Heart left ventricle (tissue), 16 donors: ENCODE results near the gene TMEM8B. TPM values are rescaled to one million over a fixed set of nuclear protein-coding genes. Genes with fewer than 3 reads are reported as not detected.

Experiments used
- ATAC-seq, 4 donors: fragments of 200-7000 bp; cut with Tn5 transposase; one replicate each; pipeline ENCODE4 v1.9.1; 2020 to 2022; ENCODE audit warnings: moderate library complexity in 4 of 4, mild to moderate bottlenecking in 3 of 4, moderate number of reproducible peaks in 1 of 4
- DNase-seq, 5 donors: peaks; one replicate each; pipeline ENCODE4 v3.0.0-alpha.2; 2020
- H3K27ac ChIP-seq, 12 donors: fragments of 200-600 bp; sonication (generic) in 4 of 12; one replicate each; pipeline versions ENCODE4 v1.5.0 to v1.8.0; 2016 to 2022; ENCODE audit warnings: mild to moderate bottlenecking in 2 of 12
- H3K27me3 ChIP-seq, 9 donors: fragments of 200-600 bp; sonication (generic) in 2 of 9; one replicate each; pipeline versions ENCODE4 v1.5.1 to v1.8.0; 2016 to 2022; ENCODE audit warnings: mild to moderate bottlenecking in 3 of 9
- H3K36me3 ChIP-seq, 9 donors: fragments of 200-600 bp; sonication (generic) in 2 of 9; one replicate each; pipeline versions ENCODE4 v1.5.0 to v1.8.0; 2018 to 2022; ENCODE audit warnings: mild to moderate bottlenecking in 2 of 9
- H3K4me1 ChIP-seq, 12 donors: fragments of 200-600 bp; sonication (generic) in 4 of 12; one replicate each; pipeline versions ENCODE4 v1.5.0 to v1.8.0; 2016 to 2022; ENCODE audit warnings: mild to moderate bottlenecking in 3 of 12
- H3K4me3 ChIP-seq, 12 donors: fragments of 200-600 bp; sonication (generic) in 4 of 12; one replicate each; pipeline versions ENCODE4 v1.5.0 to v1.8.0; 2017 to 2022; ENCODE audit warnings: mild to moderate bottlenecking in 9 of 12, moderate library complexity in 4 of 12
- H3K9me3 ChIP-seq, 12 donors: fragments of 200-600 bp; sonication (generic) in 4 of 12; one replicate each; pipeline versions ENCODE4 v1.5.0 to v1.8.0; 2016 to 2022; ENCODE audit warnings: mild to moderate bottlenecking in 1 of 12
- CTCF ChIP-seq, 12 donors: fragments of 200-600 bp; sonication (generic) in 4 of 12; IDR thresholded peaks; one replicate each; pipeline versions ENCODE4 v1.5.0 to v1.8.0; 2018 to 2022; ENCODE audit warnings: antibody characterized with exemption in 12 of 12, mild to moderate bottlenecking in 5 of 12
- POLR2A ChIP-seq, 2 donors: fragments of 450-650 bp; IDR thresholded peaks; one replicate each; pipeline ENCODE4 v1.6.1; 2017; ENCODE audit warnings: antibody characterized with exemption in 2 of 2, mild to moderate bottlenecking in 2 of 2, moderate library complexity in 2 of 2
- WGBS, 4 donors: extraction: QIAGEN DNeasy Blood & Tissue Kit in 2 of 4; methylation state at CpG; one replicate each; pipeline versions ENCODE4 v1.1.5 to v1.1.7; 2013 to 2018; 5-methylcytosine and 5-hydroxymethylcytosine counted together
- intact Hi-C, 10 donors: fragments of 100-400 bp; cut with DNase I; formaldehyde crosslinking; loops; one replicate each; pipeline versions ENCODE4 v1.11.1 to v1.14.2; 2022
- polyA plus RNA-seq, 2 donors: library from polyadenylated mRNA; stranded (reverse); fragments of 200-250 nt; gene quantifications; one replicate each; pipeline ENCODE4 v1.2.3, GENCODE V29; 2013
- total RNA-seq, 9 donors: library from RNA; depleted of rRNA in 2 of 9; stranded (reverse); fragments of >200 nt in 2 of 9; fragmentation: NEBNext Ultra II Directional in 3 of 9; extraction: Animal tissue kit (Norgen Biotek cat#: 25700) in 3 of 9; gene quantifications; one replicate each; pipeline versions ENCODE4 v1.1.0 to v1.2.4, GENCODE V29; 2016 to 2023
- donor health status: ischemic (EF 13 %, LVEDD 7.1; RV severe dilation, severe dysfunction).
- donor health status: healthy with polysubstance abuse.
- donor health status: DM: no; HTN: yes; CAD: no.
- donor health status: DM: no; HTN: no; CAD: no.
- donor health status: ischemic (EF 25% LVEDD 6.9; RV normal size, moderate dysfunction).
- donor health status: ischemic (EF 25% LVEDD 5.7; RV mildly dilated, moderate dysfunction).
- donor health status: healthy.
- donor health status: DM: yes; HTN: yes; CAD: no.
- donor health status: ischemic (EF 35%, LVEDD 5.7; RV mildly dilated, moderate dysfunction).
- donor health status: nonischemic (EF 11% LVEDD 7.7; RV severe dilation, severe dysfunction).
- donor health status: DM: yes; HTN: yes; CAD: no.
- donor health status: PGD.
- donor health status: ischemic (EF 29% LVEDD 5.4; RV normal size, mild dysfunction).
- donor health status: nonischemic (EF 23%, LVEDD 6.1; RV moderate dilation, normal function).

TMEM8B gene
- total and polyA plus RNA-seq, 11 donors, result 7.9 to 21.4 (median 17.9) TPM

GRCh38 chr9:35905051-35905781 lies 76.2 kb downstream of the TMEM8B start:
- H3K27me3 ChIP-seq, result no peaks in the 10 kb centered on the region
- no peak for TF ChIP-seq CTCF (IDR thresholded peaks at IDR 0.05)
- TF ChIP-seq POLR2A (IDR thresholded peaks at IDR 0.05), result no peak
- intact Hi-C loops, result loop anchor here in 3 of 10 donors (1.0 to 5.0 kb wide), 3 partner anchors 41 to 117 kb away; no protein-coding TSS in a partner anchor
- H3K4me3 ChIP-seq, result peak overlapping the region in 2 of 12 donors; percentile 42 to 56
- H3K4me1 ChIP-seq, result peaks cover 21 to 76% (median 68%) of the 10 kb centered on the region in 12 donors
- peak overlapping the region; percentile 87 to 98 (median 95) for H3K27ac ChIP-seq
- DNase-seq (peak in 1 of 5 donors; percentile 36), ATAC-seq (no peak)
- 61 to 79% (median 69%) methylated on average over 4 to 8 of the region's 8 CpGs for WGBS, 4 donors
- no peaks in the 10 kb centered on the region for H3K36me3 ChIP-seq
- H3K9me3 ChIP-seq, result no peaks in the 10 kb centered on the region

- peak within 1 kb of the TSS; percentile 87 to 98 (median 95) for H3K27ac ChIP-seq
- no peaks in the 10 kb centered on the region for H3K9me3 ChIP-seq
- TF ChIP-seq POLR2A (IDR thresholded peaks at IDR 0.05) (peak in 1 of 2 donors; percentile 48), CTCF (IDR thresholded peaks at IDR 0.05) (no peak)
- ATAC-seq (peak; percentile 36 to 74 (median 51)), DNase-seq (peak; percentile 89 to 96 (median 95))
- H3K27me3 ChIP-seq, result no peaks in the 10 kb centered on the region
- 39 to 54% (median 43%) methylated on average over 21 to 30 of the region's 30 CpGs for WGBS, 4 donors
- no peaks in the 10 kb centered on the region for H3K36me3 ChIP-seq
- H3K4me1 ChIP-seq, result peaks cover 21 to 85% (median 76%) of the 10 kb centered on the region in 12 donors
- peak within 1 kb of the TSS in 10 of 12 donors; percentile 7 to 59 (median 47) for H3K4me3 ChIP-seq
- intact Hi-C loops, result loop anchor here in 4 of 10 donors (1.0 to 5.0 kb wide), 4 partner anchors 39 to 116 kb away; no protein-coding TSS in a partner anchor
These were observed 77.1 kb downstream of the TMEM8B start, which contains the start of gene HRCT1 for GRCh38 chr9:35905912-35906679. Gene HRCT1, plus strand, starts transcription at chr9:35906202. Its CDS starts 86 bp downstream, at chr9:35906288.

- TF ChIP-seq CTCF (IDR thresholded peaks at IDR 0.05), result no peak
- peak in 1 of 2 donors; percentile 30 for TF ChIP-seq POLR2A (IDR thresholded peaks at IDR 0.05)
- peak; percentile 26 to 62 (median 49) for ATAC-seq
- 17 to 47% (median 24%) methylated on average over 11 to 14 of the region's 14 CpGs for WGBS, 4 donors
These were observed 78.1 kb downstream of the TMEM8B start for GRCh38 chr9:35906923-35907699.

More at GRCh38 chr9:35906923-35907699, 78.1 kb downstream of the TMEM8B start:
- DNase-seq, result peak; percentile 61 to 81 (median 80)
- Histone ChIP-seq H3K36me3 (no peaks in the 10 kb centered on the region), H3K27me3 (no peaks in the 10 kb centered on the region), H3K4me3 (peak overlapping the region in 11 of 12 donors; percentile 2 to 59 (median 42)), H3K4me1 (peaks cover 21 to 95% (median 82%) of the 10 kb centered on the region in 12 donors), H3K9me3 (no peaks in the 10 kb centered on the region), H3K27ac (peak overlapping the region; percentile 87 to 98 (median 95))
- intact Hi-C loops, result loop anchor here in 3 of 10 donors (1.0 to 5.0 kb wide), 3 partner anchors 38 to 115 kb away; no protein-coding TSS in a partner anchor
